B cell (primary cell): ENCODE results near the gene CAPNS2. TPM values are rescaled to one million over a fixed set of nuclear protein-coding genes. Genes with fewer than 3 reads are reported as not detected.

Source experiments
- ATAC-seq: fragments of 200-7000 bp; cut with Tn5 transposase; one replicate; pipeline ENCODE4 v1.10.0; 2021; ENCODE audit warnings: low read depth, mild to moderate bottlenecking, moderate number of reproducible peaks, moderate library complexity
- CTCF ChIA-PET: fragments of 350-600 bp; sonication (Branson Sonifier 250); formaldehyde crosslinking; loops from one replicate; lab custom pipeline; 2021; ENCODE audit warnings: antibody characterized with exemption, inconsistent platforms; lab: Charles Lee
- POLR2A ChIA-PET: fragments of 350-600 bp; sonication (Branson Sonifier 250); formaldehyde crosslinking; loops from one replicate; lab custom pipeline; 2021; ENCODE audit warnings: antibody characterized with exemption; lab: Charles Lee
- DNase-seq: peaks from one replicate; pipeline ENCODE4 v3.0.0; 2013
- H2AFZ ChIP-seq: 2 replicates; pipeline ENCODE4 v1.6.1; 2012; ENCODE audit warnings: mild to moderate bottlenecking, low read depth, low read length; ENCODE audit not compliant: insufficient read depth, poor library complexity, severe bottlenecking
- H3K27ac ChIP-seq, 2 donors: 1 replicate in 1 of 2; 2 replicates in 1 of 2; pipeline ENCODE4 v1.5.1; 2012 to 2013; ENCODE audit warnings: low read length in 2 of 2, mild to moderate bottlenecking in 2 of 2, moderate library complexity in 1 of 2
- H3K27me3 ChIP-seq, 4 experiments: fragments of 200-600 bp in 1 of 4; sonication (generic) in 1 of 4; replicated peaks in 1 of 4; 1 replicate in 2 of 4; 2 replicates in 2 of 4; pipeline versions ENCODE4 v1.6.1 to v1.7.0; 2013 to 2016; ENCODE audit warnings: low read length in 3 of 4, mild to moderate bottlenecking in 2 of 4, mixed read lengths in 1 of 4, moderate library complexity in 1 of 4; ENCODE audit not compliant: insufficient read depth in 4 of 4, control insufficient read depth in 3 of 4; ENCODE audit errors: control extremely low read depth in 1 of 4
- H3K36me3 ChIP-seq, 2 experiments: replicated peaks in 1 of 2; 1 replicate in 1 of 2; 2 replicates in 1 of 2; pipeline versions ENCODE4 v1.6.1 to v1.7.1; 2013; ENCODE audit warnings: low read length in 1 of 2; ENCODE audit not compliant: insufficient read depth in 2 of 2, control insufficient read depth in 1 of 2; ENCODE audit errors: control extremely low read depth in 1 of 2, extremely low read depth in 1 of 2
- H3K4me1 ChIP-seq, 2 donors: fragments of 200-600 bp in 1 of 2; sonication (generic) in 1 of 2; 1 replicate in 1 of 2; 2 replicates in 1 of 2; pipeline versions ENCODE4 v1.5.1 to v1.6.1; 2013 to 2017; ENCODE audit warnings: low read length in 2 of 2; ENCODE audit not compliant: control insufficient read depth in 2 of 2, insufficient read depth in 2 of 2
- H3K4me2 ChIP-seq: replicated peaks from 2 replicates; pipeline ENCODE3; 2012; ENCODE audit warnings: mild to moderate bottlenecking, low read depth, low read length; ENCODE audit not compliant: poor library complexity, severe bottlenecking
- H3K4me3 ChIP-seq, 5 experiments: fragments of 200-600 bp in 1 of 5; sonication (generic) in 1 of 5; 1 replicate in 3 of 5; 2 replicates in 2 of 5; pipeline versions ENCODE4 v1.5.1 to v1.7.0; 2011 to 2016; ENCODE audit warnings: low read length in 4 of 5, mild to moderate bottlenecking in 4 of 5, low read depth in 2 of 5, control low read depth in 1 of 5, moderate library complexity in 1 of 5; ENCODE audit not compliant: insufficient read depth in 1 of 5; ENCODE audit errors: control extremely low read depth in 1 of 5, extremely low read depth in 1 of 5
- H3K79me2 ChIP-seq: fragments of 200-600 bp; sonication (generic); one replicate; pipeline ENCODE4 v1.6.0; 2016; ENCODE audit warnings: low read length; ENCODE audit not compliant: control insufficient read depth, insufficient read depth
- H3K9ac ChIP-seq: fragments of 200-600 bp; sonication (generic); 2 replicates; pipeline ENCODE4 v1.6.1; 2017; ENCODE audit warnings: mild to moderate bottlenecking, low read length, moderate library complexity
- H3K9me3 ChIP-seq, 3 donors: one replicate each; pipeline versions ENCODE4 v1.6.1 to v1.7.1; 2013; ENCODE audit warnings: low read length in 2 of 3; ENCODE audit not compliant: control insufficient read depth in 2 of 3, insufficient read depth in 1 of 3; ENCODE audit errors: control extremely low read depth in 1 of 3
- H4K20me1 ChIP-seq: 2 replicates; pipeline ENCODE4 v1.6.0; 2012; ENCODE audit warnings: mild to moderate bottlenecking, low read length; ENCODE audit not compliant: insufficient read depth, control insufficient read depth, poor library complexity, severe bottlenecking
- H3K27ac Mint-ChIP-seq: one replicate; pipeline ENCODE4 v1.8.0; 2021; ENCODE audit warnings: mixed read lengths
- H3K27me3 Mint-ChIP-seq: one replicate; pipeline ENCODE4 v1.8.0; 2021; ENCODE audit warnings: mixed read lengths
- H3K4me1 Mint-ChIP-seq: one replicate; pipeline ENCODE4 v1.8.0; 2021; ENCODE audit warnings: mixed read lengths
- H3K4me3 Mint-ChIP-seq: one replicate; pipeline ENCODE4 v1.8.0; 2021; ENCODE audit warnings: mixed read lengths
- H3K9me3 Mint-ChIP-seq: one replicate; pipeline ENCODE4 v1.8.0; 2022; ENCODE audit warnings: mixed read lengths; ENCODE audit not compliant: insufficient read depth
- EZH2 ChIP-seq: IDR thresholded peaks from 2 replicates; pipeline ENCODE4 v1.6.1; 2012; ENCODE audit warnings: borderline replicate concordance, low read depth, mild to moderate bottlenecking, moderate library complexity, low read length; ENCODE audit not compliant: insufficient read depth, poor library complexity, severe bottlenecking
- WGBS: methylation state at CpG from one replicate; pipeline ENCODE4 v1.1.5; 2013; ENCODE audit warnings: missing lambda C conversion rate; ENCODE audit not compliant: insufficient coverage; 5-methylcytosine and 5-hydroxymethylcytosine counted together
- intact Hi-C: fragments of 100-400 bp; cut with micrococcal nuclease; formaldehyde crosslinking; loops from one replicate; pipeline ENCODE4 v1.10.0; 2022
- polyA plus RNA-seq: library from polyadenylated mRNA; depleted of rRNA; stranded (reverse); fragments of >200 nt; gene quantifications from 2 replicates; pipeline ENCODE4 v1.2.3, GENCODE V29; 2012
- total RNA-seq, 2 donors: library from RNA; stranded (reverse); fragments of 120-200 nt in 1 of 2; gene quantifications; 1 replicate in 1 of 2; 2 replicates in 1 of 2; pipeline versions ENCODE4 v1.2.3 to v1.2.4, GENCODE V29; 2013 to 2022
- TF ChIP-seq, protein P1 (sequence below): fragments of 200-600 bp; IDR thresholded peaks from one replicate; pipeline ENCODE4 v1.8.0; 2022; ENCODE audit warnings: antibody characterized with exemption, mild to moderate bottlenecking

The CAPNS2 gene
- total and polyA plus RNA-seq, 2 donors (not counting 1 experiment from before 2014, with no cell fraction given) = not detected

DNA sequence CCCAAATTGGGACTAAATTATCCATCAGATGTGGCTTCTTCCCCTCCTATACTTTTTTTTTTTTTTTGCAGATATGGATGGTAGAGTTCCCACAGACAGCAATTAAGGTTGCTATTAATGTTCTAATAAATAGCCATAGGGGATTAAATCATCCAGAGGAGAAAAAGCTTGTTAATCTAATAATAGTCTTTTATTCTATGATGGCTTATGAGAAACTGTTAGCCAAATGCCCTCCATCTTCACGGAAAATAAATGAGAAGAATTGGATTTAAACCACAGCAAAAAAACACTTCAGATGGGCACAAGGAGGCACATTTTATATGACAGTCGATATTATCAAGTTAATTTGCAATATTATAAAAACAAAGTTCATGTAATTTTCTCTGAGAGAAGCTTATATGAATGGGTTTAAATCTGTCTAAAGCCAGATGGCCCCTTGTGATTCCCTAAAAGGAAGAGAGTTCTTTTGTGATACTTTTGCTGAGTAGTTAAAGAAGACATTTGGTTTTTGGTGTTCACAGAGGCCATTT, 5.1 kb upstream of the CAPNS2 start:
- CTCF ChIA-PET = no interaction called here
- no peaks in the 10 kb centered on the region for H3K79me2 ChIP-seq
- H3K27ac Mint-ChIP-seq = no peak overlapping the region
- no peaks in the 10 kb centered on the region for H3K4me1 Mint-ChIP-seq
- H3K27me3 ChIP-seq = no peaks in the 10 kb centered on the region
- no peaks in the 10 kb centered on the region for H3K27me3 Mint-ChIP-seq
- H3K4me3 Mint-ChIP-seq = no peak overlapping the region
- H3K9ac ChIP-seq = no peak overlapping the region
- no CpG with 5 or more reads among the region's 2 CpGs for WGBS
- no peak overlapping the region for H3K4me3 ChIP-seq
- DNase-seq (no peak), ATAC-seq (no peak)
- intact Hi-C loops = no loop called here
- no peak overlapping the region for H3K4me2 ChIP-seq
- H4K20me1 ChIP-seq = no peaks in the 10 kb centered on the region
- H3K27ac ChIP-seq = no peak overlapping the region
- H3K9me3 ChIP-seq = no peaks in the 10 kb centered on the region
- TF ChIP-seq, protein P1, sequence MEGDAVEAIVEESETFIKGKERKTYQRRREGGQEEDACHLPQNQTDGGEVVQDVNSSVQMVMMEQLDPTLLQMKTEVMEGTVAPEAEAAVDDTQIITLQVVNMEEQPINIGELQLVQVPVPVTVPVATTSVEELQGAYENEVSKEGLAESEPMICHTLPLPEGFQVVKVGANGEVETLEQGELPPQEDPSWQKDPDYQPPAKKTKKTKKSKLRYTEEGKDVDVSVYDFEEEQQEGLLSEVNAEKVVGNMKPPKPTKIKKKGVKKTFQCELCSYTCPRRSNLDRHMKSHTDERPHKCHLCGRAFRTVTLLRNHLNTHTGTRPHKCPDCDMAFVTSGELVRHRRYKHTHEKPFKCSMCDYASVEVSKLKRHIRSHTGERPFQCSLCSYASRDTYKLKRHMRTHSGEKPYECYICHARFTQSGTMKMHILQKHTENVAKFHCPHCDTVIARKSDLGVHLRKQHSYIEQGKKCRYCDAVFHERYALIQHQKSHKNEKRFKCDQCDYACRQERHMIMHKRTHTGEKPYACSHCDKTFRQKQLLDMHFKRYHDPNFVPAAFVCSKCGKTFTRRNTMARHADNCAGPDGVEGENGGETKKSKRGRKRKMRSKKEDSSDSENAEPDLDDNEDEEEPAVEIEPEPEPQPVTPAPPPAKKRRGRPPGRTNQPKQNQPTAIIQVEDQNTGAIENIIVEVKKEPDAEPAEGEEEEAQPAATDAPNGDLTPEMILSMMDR = no peak
- TF ChIP-seq EZH2 = no peak
- no peak overlapping the region for H2AFZ ChIP-seq
- peaks cover 0 to 2% of the 10 kb centered on the region in 2 experiments for H3K36me3 ChIP-seq
- POLR2A ChIA-PET = no interaction called here
- H3K9me3 Mint-ChIP-seq = no peaks in the 10 kb centered on the region
- H3K4me1 ChIP-seq = no peaks in the 10 kb centered on the region

GRCh38 chr16:55562936-55563335, 3.5 kb upstream of the CAPNS2 start:
- H3K9me3 ChIP-seq = no peaks in the 10 kb centered on the region
- no peaks in the 10 kb centered on the region for H4K20me1 ChIP-seq
- H3K4me3 ChIP-seq = no peak overlapping the region
- no peaks in the 10 kb centered on the region for H3K4me1 ChIP-seq
- no peak for DNase-seq
- no peak for ATAC-seq
- Mint-ChIP-seq H3K27ac (no peak overlapping the region), H3K4me1 (no peaks in the 10 kb centered on the region), H3K4me3 (no peak overlapping the region), H3K9me3 (no peaks in the 10 kb centered on the region), H3K27me3 (no peaks in the 10 kb centered on the region)
- intact Hi-C loops = no loop called here
- no peaks in the 10 kb centered on the region for H3K27me3 ChIP-seq
- POLR2A ChIA-PET = no interaction called here
- no peak overlapping the region for H3K9ac ChIP-seq
- no peak overlapping the region for H2AFZ ChIP-seq
- TF ChIP-seq EZH2 = no peak
- TF ChIP-seq, protein P1 = no peak
- WGBS = no CpG with 5 or more reads among the region's 1 CpG
- H3K4me2 ChIP-seq = no peak overlapping the region
- no peaks in the 10 kb centered on the region for H3K79me2 ChIP-seq
- peaks cover 0 to 2% of the 10 kb centered on the region in 2 experiments for H3K36me3 ChIP-seq
- CTCF ChIA-PET = no interaction called here
- no peak overlapping the region for H3K27ac ChIP-seq
